ENCODE measurements around the gene RAB3GAP2.
"Not testable (repeated sequence)": the region's sequence is repeated elsewhere in the genome, so short reads cannot be mapped to it uniquely, and the experiment has no call there.

RAB3GAP2 gene

DNA sequence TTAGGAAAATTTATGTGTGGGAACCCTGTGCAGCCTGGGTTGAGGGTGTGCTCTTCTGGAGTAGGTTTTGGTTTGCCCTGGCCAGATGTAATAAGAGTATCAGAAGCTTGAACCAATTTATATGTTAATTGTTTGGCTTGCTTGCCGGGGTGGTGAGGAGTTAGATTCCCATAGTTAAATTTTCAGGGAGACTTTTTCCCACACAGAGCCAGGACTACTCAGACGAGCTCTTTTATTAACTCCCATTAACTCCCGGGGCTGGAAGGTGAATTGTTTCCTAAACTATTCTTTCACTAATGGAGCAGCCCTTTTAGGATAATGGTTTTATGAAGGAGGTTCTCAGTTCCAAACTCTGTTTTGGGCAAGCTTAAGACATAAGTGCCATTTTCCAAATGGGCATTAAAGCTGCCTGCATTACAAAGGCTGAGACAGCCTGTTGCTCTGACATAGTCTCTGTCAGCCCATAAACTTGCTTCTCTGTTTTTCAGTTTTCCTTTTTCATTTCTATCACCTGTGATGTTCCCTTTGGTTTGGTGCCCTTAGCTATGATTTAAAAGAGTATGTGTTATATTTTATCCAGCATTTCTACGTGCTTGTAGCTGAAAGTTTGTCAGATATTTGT, 18.0 kb upstream of the RAB3GAP2 start:
- DNase-seq (ENCODE audit: low spot score): no peak

DNA sequence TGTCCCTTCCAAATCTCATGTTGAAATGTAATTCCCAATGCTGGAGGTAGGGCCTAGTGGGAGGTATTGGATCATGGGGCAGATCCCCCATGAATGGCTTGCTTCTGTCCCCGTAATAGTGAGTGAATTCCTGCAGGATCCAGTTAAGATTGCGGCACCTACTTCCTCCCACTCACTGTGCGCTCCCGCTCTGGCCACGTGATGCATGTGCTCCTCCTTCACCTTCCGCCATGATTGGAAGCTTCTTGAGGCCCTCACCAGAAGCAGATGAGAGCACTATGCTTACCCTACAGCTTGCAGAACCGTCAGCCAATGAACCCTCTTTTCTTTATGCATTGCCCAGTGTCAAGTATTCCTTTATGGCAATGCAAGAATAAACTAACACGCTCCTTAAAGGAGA, 14.9 kb upstream of the RAB3GAP2 start:
- no peak for DNase-seq (ENCODE audit: low spot score)

DNA sequence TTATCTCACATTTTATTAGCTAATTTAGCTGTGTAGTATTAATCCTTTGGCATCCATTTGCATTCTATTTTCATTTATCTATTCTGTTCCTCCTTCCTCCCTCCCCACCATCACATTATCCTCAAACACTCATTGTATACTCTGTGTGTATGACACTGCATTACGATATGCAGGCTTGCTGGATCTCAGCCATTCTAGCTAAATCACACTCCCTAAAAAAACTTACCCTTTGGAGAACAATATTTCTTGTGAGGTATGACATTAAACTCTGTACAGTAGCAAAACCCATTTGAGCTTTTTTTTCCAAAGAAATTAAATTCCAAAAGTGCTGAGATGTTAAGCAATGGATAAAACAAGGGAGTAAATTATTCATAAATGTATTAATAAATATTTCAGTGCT, 11.4 kb upstream of the RAB3GAP2 start:
- no peak for DNase-seq (ENCODE audit: low spot score)

DNA sequence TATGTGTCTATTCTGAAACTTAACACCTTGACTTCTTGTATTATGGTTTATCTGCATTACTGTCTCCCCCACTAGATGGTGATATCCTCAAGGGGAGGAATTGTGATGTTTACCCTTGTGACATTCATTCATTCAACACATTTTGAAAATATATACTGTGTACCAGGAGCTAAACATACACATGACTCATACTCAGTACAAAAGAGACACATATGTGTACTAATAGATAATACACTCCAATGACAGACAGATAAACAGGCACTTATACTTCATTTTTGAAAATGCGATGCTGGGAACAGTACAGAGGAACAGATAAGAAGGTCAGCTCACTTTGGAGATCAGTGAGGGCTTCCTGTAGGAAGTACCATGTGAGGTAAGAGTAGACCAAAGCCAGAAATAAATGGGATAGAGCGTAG, 8.9 kb upstream of the RAB3GAP2 start:
- DNase-seq (ENCODE audit: low spot score): no peak

DNA sequence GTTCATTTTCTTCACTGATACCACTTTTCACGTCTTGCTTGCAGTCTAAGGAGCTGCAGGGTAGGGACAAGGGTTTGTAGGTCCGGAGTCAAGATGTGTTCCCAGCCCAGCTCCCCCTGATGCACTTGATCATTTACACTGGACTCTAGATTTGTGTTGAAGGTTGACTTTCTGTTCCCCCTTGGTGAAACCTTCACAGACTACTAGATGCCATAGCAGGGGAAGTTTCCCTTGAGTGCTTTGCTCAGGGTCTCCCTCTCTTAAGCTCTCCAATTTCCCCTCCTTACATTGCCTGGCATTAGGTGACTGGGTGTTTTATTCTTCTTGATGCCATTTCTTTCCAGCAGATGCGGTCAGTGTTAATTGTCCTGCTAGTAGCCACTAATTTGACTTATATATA, 8.0 kb upstream of the RAB3GAP2 start:
- DNase-seq (ENCODE audit: low spot score): no peak

DNA sequence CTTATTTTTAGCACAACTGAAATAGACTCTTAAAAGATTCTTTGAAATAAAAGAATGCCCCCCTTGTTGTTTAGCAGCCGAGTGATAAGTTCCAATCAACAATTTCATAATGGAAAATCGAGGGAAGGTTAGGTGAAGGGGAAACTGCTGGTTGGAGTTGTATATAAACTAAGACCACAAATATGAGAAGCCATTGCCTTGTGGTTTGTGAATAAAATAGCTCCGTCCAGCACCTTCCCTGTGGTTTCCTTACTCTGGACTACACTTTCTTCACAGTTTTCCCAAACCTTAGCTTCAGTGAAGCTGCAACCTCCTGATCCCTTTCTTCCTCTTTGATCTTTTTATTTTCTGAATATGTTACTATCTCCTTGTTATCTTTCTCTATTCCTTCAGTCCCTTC, 6.7 kb upstream of the RAB3GAP2 start:
- DNase-seq (ENCODE audit: low spot score): no peak

DNA sequence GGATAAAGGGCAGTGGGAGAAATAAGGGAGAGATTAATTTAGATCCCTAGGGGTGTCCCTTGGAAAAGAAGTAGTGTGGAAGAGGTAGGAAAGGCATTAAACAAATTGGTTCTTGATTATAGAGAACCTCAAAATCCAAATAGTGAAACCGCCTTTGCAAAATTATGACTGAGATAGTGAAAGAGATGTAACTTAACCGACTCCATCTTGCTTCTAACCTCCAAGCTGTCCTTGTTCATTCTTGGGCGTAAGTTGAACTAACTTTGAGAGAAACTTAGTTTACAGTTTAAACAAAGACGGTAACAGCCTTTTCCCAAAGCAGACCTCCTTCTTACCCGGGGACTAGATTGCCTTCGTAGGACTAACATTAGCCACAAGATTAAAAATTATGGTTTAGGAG, 3.2 kb upstream of the RAB3GAP2 start:
- DNase-seq (ENCODE audit: low spot score): no peak

DNA sequence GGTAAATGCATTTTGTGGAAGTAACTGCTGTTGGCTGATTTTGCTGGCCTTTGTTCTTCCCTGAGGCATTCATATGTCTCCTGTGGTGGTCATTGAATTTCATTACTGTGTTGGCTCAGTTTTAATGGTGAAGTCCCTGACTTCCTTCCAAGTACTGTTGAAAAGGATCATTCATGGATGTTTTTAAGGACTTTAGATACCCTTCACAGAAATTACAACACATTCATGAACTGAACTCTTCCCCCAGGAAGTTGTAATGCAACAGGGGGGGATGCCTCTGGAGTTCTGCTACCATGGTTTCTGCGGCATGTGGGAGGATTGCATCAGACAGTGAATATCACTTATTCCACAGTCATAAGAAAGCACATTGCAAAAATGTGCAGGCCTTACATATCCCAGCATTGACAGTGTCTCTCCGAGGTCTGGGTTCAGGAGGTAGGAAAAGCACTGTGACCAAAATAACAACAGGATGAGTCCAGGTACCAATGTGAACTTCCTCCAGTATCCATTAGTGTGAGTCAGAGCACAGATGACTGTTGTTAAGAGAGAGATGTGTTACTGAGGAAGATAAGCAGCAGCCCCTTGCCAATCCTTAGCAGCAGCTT, 2.1 kb upstream of the RAB3GAP2 start:
- DNase-seq (ENCODE audit: low spot score): no peak

DNA sequence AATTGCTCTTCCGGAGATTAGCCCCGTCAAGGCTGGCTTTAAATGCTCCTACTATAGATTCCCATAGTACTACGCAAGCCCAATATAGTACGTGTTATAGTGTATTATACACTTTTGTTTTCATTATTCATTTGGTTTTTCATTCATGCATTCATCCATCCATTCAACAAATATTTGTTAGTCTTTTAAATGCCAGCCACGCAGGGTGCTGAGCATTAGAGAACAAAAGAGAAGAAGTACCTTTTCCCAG, 513 bp upstream of the RAB3GAP2 start:
- no peak for DNase-seq (ENCODE audit: low spot score)

DNA sequence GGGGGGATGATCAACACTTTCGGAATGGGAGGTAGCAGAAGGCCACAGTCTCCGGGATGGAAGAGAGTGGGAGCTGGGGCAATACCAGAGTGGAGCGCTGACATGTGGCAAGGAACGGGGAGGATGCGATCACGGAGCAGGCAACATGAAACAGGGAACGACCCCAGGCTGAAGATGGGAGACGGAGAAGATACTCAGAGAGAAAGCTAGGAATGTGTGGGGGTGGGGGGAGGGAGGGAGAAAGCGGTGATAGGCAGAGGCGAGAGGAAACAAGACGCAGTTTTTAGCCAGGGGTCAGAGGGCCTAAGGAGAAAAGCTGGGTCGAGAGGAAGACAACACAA, 577 bp downstream of the RAB3GAP2 start:
- DNase-seq (ENCODE audit: low spot score): no peak

DNA sequence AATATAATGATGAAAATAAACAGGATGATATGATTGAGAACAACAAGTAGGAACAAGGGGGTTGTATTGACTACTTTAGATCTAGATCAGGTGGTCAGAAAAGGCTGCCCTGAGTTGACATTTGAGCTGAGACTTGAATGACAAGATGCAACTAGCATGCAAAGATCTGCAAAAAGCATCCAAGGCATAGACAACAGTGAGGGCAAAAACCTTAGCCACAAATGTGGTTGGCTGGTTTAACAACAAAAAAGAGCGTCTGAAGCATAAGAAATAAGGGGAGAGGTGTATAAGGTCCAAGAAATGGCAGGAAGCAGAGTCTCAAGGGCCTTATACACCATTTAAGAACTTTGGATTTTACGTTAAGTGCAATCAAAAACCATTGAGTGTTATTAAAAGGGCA, 3.2 kb downstream of the RAB3GAP2 start:
- no peak for DNase-seq (ENCODE audit: low spot score)

DNA sequence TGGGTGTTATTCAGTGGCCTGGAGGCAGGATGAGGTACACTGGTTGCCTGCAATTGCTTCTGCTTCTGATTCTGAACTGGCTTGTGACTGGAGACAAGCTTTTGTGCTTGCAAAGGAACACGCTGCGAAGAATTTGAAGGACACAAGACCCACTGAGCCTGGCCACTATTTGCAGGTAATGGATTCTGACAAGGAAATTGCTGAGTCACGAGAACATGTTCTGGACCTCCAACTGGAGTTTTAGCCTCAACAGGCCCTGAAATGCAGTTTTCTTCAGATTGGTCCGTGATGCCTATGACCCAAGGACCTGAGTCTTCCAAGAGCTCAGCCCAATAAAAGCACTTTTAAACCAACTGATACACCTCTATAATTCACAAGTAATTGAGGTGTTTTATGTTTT, 4.6 kb downstream of the RAB3GAP2 start:
- DNase-seq (ENCODE audit: low spot score): no peak

DNA sequence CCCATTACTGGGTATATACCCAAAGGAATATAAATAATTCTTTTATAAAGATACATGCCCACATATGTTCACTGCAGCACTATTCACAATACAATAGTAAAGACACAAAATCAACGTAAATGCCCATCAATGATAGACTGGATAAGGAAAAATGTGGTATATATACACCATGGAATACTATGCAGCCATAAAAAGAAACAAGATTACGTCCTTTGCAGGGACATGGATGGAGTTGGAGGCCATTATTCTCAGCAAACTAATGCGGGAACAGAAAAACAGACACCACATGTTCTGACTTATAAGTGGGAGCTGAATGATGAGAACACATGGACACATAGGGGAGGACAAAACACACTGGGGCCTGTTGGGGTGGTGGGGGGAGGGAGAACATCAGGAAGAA, 12.0 kb downstream of the RAB3GAP2 start:
- not testable (repeated sequence) for DNase-seq (ENCODE audit: low spot score)

DNA sequence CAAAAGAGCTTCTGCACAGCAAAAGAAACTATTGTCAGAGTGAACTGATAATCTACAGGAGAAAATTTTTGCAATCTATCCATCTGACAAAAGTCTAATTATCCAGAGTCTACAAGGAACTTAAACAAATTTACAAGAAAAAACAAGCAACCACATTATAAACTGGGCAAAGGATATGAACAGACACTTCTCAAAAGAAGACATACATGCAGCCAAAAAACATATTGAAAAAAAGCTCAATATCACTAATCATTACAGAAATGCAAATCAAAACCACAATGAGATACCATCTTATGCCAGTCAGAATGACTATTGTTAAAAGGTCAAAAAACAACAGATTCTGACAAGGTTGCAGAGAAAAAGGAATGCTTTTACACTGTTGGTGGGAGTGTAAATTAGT, 12.5 kb downstream of the RAB3GAP2 start:
- not testable (repeated sequence) for DNase-seq (ENCODE audit: low spot score)

DNA sequence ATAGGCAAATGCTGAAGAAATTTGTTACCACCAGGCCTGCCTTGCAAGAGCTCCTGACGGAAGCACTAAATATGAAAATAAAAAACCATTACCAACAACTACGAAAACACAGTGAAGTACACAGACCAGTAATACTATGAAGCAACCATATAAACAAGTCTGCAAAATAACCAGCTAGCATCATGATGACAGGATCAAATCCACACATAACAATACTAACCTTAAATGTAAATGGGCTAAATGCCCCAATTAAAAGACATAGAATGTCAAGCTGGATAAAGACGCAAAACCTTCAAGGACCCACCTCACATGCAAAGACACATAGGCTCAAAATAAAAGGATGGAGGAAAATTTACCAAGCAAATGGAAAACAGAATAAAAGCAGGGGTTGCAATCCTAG, 16.1 kb downstream of the RAB3GAP2 start:
- not testable (repeated sequence) for DNase-seq (ENCODE audit: low spot score)

DNA sequence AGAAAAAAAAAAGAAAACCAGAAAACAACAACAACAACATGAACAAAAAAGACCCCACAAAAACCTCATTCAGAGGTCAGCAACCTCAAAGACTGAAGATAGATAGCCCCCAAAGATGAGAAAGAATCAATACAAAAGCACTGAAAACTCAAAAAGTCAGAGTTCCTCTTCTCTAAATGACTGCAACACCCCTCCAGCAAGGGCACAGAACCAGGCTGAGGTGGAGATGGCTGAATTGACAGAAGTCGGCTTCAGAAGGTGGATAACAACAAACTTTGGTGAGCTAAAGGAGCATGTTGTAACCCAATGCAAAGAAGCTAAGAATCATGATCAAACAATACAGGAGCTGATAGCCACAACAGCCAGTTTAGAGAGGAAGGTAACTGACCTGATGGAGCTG, 17.0 kb downstream of the RAB3GAP2 start:
- DNase-seq (ENCODE audit: low spot score): no peak

DNA sequence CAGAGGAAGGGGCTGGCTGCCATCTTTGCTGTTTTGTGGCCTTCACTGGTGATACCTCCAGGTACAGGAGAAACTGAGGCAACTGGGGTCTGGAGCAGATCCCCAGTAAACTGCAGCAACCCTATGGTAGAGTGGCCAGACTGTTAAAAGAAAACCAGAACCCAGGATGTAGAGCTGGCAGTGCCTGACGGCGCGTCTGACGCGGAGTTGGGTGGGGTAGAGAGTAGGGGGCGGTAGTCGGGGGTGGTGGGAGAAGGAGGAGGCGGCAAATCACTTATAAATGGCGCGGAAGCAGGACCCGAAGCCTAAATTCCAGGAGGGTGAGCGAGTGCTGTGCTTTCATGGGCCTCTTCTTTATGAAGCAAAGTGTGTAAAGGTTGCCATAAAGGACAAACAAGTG, 19.0 kb downstream of the RAB3GAP2 start:
- not testable (repeated sequence) for DNase-seq (ENCODE audit: low spot score)

DNA sequence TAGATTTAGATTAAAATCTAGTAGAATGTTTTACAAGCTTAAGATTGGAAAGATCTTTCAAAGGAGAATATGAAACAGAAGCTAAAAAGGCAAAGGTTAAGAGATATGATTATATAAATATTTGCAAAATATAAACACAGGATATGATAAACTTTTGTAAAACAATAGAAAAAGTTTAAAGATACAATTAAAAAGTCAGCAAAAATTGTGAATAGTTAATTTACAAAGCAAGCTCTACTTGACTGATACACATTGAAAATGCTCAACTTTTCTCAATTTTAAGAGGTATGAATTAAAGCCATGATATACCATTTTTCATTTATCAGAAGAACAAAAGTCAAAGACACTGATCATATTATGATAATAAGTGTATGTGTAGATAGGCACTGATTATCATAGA, 21.0 kb downstream of the RAB3GAP2 start:
- no peak for DNase-seq (ENCODE audit: low spot score)

DNA sequence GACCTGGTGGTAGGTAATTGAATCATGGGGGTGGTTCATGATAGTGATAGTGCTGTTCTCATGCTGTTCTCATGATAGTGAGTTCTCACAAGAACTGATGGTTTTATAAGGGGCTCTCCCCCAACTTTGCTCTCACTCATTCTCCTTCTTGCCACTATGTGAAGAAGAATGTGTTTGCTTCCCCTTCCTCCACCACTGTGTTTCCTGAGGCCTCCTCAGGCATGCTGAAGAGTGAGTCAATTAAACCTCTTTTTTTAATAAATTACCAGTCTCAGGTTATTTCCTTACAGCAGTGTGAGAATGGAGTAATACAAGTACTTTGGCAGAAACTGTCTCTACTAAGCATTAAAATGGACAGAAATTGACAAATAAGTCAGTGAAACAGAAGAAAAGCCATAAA, 21.6 kb downstream of the RAB3GAP2 start:
- DNase-seq (ENCODE audit: low spot score): no peak

DNA sequence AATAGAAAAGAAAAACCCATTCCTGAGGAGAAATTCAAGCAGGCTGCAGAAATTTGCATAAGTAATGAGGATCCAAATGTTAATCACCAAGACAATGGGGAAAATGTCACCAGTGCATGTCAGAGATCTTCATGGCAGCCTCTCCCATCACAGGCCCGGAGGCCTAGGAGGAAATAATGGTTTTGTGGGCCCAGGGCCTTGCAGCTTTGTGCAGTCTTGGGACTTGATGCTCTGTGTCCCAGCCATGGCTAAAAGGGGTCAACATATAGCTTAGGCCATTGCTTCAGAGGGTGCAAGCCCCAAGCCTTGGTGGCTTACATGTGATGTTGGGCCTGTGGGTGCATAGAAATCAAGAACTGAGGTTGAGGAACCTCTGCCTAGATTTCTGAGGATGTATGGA, 22.7 kb downstream of the RAB3GAP2 start:
- no peak for DNase-seq (ENCODE audit: low spot score)

DNA sequence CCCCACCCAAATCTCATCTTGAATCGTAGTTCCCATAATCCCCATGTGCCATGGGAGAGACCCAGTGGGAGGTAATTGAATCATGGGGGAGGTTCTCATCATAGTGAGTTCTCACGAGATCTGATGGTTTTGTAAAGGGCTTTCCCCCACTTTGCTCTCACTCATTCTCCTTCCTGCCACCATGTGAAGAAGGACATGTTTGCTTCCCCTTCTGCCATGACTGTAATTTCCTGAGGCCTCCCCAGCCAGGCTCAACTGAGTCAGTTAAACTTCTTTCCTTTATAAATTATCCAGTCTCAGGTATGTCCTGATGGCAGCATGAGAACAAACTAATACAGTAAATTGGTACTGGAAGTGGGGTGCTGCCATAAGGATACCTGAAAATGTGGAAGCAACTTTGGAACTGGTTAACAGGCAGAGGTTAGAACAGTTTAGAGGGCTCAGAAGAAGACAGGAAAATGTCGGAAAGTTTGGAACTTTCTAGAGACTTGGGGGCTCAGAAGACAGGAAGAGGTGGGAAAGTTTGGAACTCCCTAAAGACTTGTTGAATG, 23.5 kb downstream of the RAB3GAP2 start:
- DNase-seq (ENCODE audit: low spot score): not testable (repeated sequence)

DNA sequence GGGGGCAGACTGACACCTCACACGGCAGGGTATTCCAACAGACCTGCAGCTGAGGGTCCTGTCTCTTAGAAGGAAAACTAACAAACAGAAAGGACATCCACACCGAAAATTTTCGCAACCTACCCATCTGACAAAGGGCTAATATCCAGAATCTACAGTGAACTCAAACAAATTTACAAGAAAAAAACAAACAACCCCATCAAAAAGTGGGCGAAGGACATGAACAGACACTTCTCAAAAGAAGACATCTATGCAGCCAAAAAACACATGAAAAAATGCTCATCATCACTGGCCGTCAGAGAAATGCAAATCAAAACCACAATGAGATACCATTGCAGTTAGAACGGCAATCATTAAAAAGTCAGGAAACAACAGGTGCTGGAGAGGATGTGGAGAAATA, 26.4 kb downstream of the RAB3GAP2 start:
- DNase-seq (ENCODE audit: low spot score): not testable (repeated sequence)

DNA sequence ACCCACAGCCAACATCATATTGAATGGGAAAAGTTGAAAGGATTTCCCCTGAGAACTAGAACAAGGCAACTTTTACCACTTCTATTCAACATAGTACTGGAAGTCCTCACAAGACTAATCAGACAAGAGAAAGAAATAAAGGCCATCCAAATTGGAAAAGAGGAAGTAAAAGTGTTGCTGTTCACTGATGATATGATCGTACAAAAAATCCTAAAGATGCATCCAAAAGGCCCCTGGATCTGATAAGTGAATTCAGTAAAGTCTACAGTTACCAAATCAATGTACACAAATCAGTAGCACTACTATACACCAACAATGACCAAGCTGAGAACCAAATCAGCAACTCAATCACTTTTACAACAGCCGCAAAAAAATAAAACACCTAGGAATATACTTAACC, 28.3 kb downstream of the RAB3GAP2 start:
- DNase-seq (ENCODE audit: low spot score): no peak

DNA sequence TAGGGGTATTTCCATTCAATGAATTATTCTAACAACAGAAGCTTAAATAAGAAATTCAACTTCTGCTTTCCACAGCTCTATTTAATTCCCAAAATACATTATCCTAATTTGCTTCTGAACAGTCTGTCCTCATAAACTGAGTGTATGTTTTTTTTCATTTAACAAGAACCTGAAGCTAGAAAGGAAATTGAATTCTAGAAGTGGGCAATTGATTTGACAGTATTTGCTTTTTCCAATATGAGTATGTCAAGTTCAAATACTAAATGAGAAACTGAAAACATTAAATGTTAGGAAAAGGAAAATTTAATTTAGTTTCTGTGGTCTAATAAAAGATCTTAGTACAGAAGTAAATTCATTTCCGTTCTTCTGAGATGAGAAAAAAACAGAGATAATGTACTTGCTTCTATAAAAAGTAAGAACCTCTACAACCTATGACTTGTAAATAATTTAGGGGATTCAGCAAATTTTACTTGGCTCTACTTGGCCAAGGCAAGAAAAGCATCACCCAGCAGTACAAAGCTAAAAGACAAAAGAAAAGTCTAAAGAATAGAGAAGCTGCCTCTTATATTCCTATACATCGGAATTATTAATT, 31.1 kb downstream of the RAB3GAP2 start:
- no peak for DNase-seq (ENCODE audit: low spot score)
